Measurements from ENCODE around the gene TFEB.
A peak's percentile ranks its signal among the peaks of the same experiment; 100 is the strongest.

The TFEB gene

DNA sequence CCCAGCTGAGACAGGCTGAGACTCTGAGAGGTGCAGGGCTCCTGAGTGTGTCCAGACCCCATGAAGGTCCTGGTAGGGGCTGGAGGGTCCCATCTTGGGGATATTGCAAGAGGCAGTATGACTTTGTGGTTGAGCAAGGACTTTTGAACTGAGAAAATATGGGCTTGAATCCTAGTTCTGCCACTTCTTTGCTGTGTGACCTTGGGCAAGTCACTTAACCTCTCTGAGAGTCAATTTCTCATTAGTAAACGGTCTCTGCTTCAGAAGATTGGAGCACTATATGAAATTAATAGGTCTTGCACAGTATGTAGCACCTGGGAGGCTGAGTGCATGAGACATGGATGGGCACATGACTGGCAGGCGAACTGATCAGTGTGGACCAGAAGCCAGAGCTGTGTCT is 42.7 kb downstream of the TFEB start:
- DNase-seq = no peak

DNA sequence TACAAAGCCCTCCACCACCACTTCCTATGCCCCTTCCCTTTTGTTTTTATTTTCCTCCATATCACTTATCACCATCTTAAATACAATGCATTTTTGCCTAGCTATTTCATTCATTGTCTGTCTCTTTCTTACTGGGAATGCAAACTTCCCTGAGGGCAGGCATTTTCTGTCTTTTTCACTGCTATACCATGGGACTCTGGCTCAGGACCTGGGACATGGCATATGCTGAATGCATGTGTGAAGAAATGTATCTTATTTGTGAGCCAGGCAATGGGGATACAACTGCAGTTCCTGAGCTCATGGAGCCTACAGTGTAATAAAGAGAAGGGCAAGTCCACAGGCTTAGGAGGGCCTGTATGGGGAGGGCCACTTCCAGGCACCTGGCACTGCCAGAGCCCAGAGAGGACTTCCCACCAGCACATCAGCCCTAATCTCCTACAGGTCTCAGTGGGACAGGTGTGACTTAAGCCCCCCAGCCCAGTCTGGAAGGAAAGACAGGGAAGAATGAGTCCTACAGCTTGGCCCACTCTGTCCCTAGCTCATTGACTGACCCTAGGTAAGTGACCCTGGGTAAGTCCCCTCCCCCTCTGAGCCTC is 43.2 kb downstream of the TFEB start:
- DNase-seq = no peak

DNA sequence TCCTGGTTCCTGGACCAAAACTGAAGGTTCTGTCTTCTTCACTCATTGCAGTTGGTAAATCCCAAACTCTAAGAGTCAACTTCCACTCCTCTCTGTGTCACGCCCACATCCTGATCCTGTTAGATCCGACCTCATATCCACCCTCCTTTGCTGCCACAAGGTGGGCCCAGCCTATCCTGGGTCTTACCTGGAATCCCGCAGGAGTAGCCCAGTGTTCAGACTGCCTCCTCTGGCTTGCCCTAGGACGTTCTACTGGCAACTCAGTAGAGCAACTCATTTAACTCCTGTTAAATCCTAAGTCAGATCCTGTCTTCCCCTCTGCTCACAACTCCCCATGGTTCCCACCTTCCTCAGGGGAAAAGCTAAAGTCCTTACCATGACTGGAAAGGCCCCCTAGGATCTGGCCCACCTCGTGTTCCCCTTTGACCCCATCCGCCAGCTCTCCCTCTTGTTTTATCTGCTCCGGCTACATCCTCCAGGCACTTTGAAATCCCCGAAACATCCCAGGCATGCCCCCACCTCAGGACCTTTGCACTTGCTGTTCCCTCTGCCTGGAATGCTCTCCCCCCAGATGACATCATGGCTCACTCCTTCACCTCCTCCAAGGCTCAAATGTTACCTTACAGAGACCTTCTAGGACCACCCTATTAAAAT is 43.9 kb downstream of the TFEB start:
- no peak for DNase-seq

DNA sequence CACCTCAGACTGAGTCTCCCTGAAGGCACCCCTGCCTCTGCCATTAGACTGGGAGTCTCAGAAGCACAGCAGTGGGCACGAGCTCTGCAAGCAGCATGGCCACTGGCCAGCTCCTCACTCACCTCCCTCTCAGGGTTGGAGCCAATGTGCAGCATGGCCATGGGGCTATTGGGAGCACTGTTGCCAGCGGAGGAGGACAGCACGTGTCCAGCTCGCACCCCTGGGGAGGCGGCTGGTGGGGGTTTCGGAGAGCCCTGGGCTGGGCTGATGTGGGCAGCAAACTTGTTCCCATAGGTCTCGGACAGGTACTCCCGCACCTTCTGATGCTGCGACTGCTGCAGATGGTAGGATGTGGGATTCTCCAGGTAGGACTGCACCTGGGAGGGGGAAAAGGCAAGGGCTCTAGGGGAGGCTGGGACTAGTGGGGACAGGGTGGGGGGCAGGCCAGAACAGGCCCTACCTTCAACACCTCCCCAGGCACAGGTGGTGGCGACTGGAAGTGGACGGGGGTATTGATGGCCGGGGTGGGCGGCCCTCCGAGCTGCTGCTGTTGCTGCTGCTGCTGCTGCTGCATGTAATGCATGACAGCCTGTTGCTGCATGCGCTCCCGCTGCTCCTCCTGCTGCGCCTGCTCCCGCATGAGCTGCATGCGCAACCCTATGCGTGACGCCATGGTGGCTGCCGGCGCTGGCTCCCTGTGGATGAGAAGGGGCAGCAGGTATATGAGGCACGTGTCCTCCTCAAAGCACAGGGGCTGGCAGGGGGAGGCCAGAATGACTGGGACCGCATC is 44.7 kb downstream of the TFEB start:
- DNase-seq = no peak

DNA sequence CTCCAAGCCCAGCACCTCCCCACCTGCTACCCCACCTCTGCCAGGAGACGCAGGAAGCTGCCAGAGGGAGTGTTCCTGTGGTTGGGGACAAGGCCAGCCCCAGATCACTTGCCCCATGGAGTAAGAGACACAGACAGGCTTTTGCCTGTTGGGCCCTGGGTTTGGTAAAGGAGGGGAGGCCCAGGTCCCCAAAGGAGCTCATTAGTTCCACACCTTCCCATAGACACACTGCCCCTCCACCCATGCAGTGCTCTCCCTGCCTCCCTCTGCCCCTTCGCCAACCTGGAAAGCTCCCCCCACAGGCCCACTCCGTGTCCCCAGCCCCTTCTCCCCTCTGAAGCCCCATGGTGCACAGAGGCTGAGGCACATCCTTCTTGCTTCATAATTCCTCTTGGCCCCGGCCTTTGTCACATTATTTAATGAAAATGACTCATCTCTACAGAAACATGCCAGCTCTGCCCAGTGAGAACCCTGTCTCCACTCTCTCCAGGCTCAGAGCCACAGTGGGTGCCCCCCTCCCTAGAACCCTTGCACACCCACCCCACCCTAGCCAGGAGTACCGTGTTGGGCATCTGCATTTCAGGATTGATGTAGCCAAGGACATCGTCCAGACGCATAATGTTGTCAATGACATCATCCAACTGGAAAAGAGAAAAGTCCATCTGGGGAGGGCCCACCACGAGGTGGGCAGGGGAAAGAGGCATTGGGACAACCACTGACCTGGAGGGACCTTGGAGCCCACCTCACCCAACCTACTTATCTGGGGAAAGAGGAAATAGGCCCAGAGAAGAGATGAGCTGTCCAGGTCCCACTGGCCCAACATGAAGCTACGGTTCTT is 46.0 kb downstream of the TFEB start:
- DNase-seq = peak in 2 of 56 donors; percentile 44 to 64

DNA sequence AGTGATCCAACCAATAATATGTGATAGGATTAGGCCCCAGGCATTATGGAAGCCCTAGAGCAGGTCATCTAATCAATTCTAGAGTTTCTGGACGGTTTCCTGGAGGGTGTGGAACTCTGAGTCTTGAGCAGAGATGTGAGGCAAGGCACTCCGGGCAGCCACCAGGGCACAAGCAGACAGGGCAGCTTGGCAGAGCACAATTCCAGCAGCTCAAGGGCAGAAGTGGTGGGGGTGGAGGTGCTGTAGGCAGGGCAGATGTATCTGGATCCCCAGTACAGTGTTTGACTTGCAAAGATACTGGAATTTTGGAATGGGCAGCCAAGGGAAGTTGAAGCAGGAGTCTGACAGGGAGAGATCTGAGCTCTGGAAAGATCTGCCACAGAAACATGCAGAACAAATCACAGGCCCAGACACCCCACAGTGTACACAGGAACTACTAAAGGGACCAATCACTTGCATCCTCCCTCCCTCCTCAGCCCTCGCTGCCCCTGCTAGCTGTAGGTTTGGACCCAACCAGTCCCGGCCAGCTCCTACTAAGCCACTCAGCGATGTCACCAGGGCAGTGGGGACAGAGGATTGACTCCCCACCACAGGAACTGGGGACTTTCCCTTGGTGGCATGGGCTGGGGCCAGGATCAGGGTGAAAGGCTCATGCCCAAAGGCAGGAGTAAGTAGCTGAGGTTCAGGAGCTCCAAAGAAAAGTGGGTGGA is 47.0 kb downstream of the TFEB start:
- DNase-seq = peak in 4 of 56 donors; percentile 18 to 72 (median 32)

DNA sequence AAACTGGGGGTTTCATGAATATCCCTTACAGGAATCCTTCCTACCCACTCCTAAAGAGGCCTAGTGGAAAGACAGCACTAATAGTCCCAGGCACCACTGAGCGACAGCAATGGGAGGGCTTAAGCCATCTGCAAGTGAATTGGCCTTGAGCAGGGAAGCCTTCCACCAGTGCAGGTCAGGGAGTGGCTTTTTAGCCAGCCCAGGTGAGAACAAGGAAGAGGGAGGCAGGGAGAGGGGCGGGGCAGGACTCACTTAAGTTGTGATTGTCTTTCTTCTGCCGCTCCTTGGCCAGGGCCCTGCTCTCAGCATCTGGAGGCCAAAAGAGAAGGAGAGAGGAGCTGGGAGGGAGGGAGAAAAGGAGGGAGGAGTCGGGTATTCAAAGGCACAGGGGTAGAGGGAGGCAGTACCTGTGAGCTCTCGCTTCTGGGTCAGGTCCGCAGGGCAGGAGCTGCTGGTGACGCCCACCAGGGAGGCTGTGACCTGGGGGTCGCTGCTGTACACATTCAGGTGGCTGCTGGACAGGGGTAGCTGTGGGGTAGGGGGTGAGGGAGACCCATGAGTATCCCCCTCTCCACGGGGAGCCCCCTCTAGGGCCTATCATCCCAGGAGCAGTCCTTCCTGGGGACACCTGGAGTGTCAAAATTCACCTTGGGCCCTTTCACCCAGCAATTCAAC is 47.8 kb downstream of the TFEB start:
- no peak for DNase-seq

DNA sequence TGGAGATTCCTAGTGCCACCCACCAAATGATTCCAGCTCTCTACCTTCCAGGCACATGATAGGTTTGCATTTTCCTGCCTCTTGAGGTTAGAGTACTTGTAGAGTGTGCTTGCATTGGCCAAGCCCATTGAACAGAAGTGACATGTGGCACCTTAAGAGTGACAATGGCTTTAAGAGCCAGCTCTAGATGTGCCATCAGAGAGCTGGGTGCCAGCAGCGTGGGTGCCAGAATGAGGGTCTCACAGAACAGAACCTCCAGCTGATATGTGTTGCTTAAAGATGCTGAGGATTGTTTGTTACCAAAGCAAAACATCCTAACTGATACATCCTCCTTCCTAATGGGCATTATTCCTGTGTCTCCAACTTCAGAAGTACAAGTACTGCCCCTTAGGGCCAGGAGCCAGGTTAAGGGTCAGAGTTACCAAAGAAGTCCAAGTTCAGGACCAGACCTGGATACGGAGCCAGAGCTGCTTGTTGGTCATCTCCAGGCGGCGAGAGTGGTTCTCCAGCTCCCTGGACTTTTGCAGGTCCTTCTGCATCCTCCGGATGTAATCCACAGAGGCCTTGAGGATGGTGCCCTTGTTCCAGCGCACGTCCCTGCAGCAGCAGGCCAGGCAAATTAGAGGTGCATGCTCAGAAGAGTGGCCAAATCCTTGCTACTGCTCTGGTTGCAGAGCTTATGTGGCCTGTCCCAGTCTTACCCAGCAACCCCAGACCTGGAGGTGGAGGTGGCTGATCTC is 49.6 kb downstream of the TFEB start:
- no peak for DNase-seq

DNA sequence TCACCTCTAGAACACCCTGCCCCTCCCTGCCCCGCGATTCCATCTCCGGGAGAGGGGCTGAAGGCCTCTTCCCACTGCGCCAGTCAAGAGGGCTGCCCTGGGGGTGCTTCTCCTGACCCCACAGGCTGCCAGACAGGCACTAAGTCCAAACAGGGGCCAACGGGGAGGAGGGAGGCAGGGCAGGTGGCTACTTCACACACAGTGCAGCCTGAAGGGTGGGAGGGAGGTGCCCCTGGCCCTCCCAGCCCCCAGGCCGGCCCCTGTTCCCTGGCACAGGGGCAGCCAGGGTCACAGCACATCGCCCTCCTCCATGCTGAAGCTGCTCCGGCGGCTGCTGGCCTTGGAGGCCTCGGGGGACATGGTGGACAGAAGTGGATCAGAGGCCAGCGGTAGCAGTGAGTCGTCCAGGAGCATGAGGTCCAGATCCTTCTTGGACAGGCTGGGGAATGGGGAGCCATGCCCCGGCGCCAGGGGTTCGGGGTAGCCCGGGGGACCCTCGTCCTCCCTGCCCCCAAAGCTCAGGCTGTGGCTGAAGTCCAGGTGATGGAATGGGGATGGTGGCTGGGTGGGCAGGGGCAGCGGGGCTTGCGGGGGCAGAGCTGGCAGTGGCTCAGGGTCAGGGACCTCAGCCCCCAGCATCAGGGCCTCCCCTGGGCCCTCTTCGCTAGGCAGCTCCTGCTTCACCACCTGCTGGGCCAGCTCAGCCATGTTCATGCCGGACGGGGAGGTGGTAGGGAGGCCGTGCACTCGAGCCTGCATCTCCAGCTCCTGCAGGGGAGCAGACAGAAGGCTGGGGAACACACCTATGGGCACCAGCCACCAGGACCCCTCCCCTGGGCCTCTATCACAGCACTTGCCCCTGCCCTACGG is 50.9 kb downstream of the TFEB start:
- DNase-seq = no peak

DNA sequence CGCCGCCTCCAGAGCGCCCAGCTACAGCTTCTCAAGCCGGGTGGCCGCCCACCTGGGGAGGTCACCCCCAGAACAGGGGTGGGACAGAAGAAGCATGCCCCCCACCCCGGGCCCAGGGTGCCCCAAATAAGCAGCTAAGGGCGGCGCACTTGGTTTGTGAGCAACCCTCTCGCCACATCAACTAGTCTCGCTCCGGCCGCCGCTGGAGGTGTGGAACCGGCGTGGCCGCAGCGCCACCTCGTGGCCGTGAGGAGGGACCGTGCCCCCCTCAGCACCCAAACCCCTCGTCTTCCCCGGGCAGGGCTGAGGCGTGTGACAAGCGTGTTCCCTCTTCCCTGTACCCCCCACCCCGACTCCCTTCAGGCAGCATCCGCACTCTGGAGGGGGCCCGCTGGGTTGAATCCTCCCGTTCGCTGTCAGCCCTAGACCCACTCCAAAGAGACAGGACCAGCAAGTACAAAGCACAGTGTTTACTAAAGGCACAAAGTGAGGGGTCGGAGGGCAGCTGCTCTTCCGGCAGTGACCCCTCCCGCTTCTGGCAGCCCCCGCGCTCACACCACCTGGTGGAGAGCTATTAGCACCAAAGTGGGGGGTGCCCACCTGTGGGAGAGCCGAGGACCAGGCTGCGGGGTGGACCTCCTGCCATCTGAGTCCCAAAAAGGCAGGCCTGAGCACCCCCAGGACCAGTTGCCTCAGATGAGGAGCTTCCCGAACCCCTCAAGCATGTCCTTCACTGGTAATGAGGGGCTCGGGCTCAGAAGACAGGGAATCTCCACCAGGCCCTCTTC is 51.7 kb downstream of the TFEB start:
- peak in 51 of 56 donors; percentile 50 to 88 (median 75) for DNase-seq

DNA sequence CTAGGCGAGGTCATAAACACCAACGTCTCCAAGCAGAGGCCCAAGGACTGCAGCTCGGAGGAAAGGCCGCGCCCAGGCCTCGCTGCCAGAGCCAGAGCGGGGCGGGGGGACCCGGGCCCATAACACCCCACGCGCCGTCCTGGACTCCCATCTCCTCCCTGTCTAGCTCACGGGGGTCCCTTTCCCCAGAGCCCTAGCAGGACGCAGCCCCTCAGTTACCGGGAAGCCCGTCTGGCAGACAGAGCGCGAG is 52.2 kb downstream of the TFEB start:
- DNase-seq = peak in 4 of 56 donors; percentile 61 to 79 (median 74)

DNA sequence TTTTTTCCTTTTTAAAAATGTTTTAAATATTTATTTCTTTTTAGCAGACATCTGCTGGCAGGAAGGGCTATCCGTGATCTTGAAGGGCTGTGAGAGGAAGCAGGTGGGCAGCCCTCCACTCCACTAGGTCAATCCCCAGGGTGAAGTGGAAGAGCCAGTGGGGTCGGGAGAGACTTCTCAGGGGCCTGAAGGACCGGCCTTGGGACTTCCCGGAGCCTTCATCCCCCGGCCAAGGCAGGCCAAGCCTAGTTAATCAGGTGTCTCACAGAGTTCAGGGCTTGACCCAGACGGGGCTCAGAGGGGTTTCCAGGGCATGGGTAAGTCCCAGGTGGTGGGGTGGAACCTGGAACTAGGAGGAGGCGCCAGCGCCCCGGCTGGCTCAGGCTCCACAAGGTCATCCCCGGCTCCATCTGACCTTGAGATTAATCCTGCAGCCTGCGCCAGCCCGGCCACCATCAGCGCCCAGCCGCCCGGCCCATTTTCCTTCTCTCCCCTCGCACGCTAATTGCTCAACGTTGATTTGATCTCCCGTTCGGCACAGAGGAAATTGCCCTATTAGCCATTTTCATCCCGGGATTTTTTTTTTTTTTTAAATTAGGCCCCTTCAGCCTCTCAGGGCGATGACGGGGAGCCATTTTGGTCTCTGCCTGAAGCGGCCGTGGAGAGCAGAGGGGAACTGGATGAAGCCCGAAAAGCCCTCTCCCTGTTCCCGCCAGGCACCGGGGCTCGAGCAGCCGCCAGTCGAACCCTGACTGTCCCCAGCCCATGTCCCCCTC is 52.7 kb downstream of the TFEB start:
- peak in 6 of 56 donors; percentile 47 to 62 (median 54) for DNase-seq

DNA sequence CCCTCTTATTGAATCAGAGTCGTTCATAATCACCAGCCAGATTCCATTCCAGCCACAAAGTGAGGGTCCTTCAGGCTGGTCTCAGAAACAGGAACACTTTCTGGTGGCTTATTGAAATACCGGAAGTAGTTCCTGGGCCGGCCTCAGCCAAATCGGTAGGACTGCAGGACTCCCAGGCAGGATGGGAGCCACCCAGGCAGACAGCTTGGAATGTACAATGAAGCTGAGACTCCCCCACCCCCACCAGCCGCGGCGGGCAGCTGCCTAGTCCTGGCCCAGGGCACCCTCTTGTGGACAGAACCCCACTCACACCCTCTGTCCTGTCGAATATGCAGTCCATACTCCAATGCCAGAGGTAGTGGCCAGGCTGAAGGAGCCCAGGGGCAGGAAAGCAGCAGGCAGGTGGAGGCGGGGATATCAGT is 53.3 kb downstream of the TFEB start:
- DNase-seq = peak in 55 of 56 donors; percentile 29 to 94 (median 82)

DNA sequence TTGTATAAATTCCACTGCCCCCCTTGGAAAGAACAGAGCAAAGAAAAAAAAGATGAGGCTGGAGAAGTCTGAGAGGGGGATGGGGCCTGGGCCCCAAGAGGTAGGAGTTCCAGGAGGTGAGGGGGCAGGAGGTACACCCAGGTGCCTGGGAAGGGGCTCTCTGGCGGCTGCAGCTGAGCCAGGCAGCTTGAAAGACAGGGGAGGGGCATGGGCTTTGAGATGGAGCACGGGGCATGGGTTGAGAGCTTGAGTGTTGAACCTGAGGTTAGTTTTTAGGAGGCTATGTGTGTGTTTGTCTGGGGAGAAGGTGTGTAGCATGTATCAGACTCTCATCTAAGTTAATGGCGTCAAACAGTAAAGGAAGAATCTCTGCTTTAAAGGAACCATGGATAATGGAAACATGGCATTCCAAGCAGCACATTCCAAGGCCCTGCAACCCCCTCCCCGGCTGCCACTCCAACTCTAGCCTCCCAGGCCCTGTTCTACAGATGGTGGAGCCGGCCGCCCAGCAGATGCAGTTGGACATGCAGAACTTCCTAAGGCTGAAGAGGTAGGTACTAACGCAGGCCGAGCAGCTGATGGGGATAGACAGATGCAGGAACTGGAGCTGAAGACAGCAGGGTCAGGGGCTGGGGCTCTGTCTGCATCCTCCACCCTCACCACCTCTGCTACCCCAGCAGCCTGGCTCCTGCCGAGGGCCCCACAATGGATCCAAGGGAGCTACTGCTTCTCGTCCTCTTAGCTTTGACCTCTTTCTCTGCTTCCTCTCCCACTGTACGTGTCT is 55.0 kb downstream of the TFEB start:
- DNase-seq = no peak

DNA sequence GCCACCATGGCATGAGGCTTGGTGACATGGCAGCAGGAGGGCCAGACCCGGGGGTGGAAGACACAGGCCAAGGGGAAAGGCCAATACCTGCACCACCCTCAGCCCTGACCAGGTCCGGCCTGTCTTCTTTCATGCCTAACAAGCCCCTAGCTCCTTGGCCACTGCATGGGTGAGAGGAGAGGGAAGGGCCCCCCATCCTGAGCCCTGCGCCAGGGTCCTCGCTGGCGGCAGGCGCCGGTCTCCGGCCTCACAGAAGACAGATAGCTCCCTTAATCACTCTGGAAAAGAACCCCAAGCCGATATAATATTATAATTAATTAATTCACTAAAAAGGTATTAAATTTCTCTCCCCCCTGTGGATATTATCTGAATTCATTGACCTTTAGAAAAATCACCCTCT is 55.7 kb downstream of the TFEB start:
- DNase-seq = no peak

DNA sequence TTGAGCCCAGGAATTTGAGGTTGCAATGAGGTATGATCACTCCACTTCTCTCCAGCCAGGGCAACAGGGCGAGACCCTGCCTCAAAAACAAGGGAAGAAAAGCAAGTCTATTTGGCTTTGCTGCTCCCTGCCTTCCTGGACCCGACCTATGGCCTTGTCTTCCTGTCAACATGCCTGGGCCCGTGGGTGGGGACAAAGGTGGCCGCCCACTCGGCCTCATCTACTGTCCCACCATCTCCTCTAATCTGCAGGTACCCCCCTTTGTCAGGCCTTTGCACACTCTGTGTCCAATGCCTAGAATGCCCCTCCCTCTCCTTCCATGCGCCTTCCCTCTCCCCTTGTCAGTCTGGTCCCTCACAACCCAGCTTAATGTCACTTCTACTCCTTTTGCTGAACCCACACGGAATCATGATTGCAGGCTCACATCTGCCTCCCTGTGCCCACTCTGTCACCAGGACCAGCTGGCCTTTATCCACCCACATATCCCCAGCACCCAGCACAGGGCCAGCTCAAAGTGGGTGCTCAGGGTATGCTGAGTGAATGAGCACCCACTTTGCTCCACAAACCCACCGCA is 56.8 kb downstream of the TFEB start:
- no peak for DNase-seq
